AG08396 (cell line): ENCODE data around the gene P2RX7.
"Not testable (repeated sequence)": the region's sequence is repeated elsewhere in the genome, so short reads cannot be mapped to it uniquely, and the experiment has no call there.

ENCODE experiments used
- DNase-seq: peaks from one replicate; pipeline ENCODE4 v3.0.0; 2012; ENCODE audit warnings: low spot score, mixed read lengths

Gene P2RX7

GRCh38 chr12:121208571-121208970 lies 75.9 kb downstream of the P2RX7 start:
- DNase-seq, result not testable (repeated sequence)

DNA sequence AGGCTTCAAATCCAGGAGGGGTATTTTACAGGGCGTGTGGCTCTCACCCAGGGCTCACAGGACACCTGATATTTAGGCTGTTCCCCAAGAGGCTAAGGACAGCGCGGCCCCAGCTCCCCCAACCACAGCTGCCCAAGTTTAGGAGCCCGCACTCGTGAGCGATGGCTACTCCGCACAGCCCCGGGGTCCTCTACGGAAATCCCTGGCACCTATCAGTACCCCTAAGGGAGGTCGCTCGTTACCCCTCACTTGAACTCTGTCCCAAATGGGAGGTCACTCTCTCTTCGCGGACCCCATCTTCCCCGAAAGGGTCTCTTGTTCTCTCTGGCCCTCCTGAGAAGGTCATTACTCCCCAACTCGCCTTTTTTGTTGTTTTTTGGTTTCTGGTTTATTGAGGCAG lies 76.5 kb downstream of the P2RX7 start:
- DNase-seq, result no peak

- peak; percentile 87 for DNase-seq
Measured at GRCh38 chr12:121209624-121210572, 77.2 kb downstream of the P2RX7 start, which contains the start of gene P2RX4. Gene P2RX4 (plus strand): TSS chr12:121210129. CDS start chr12:121210165, 36 bp downstream.

- DNase-seq, result no peak
Measured at GRCh38 chr12:121212875-121213274, 80.2 kb downstream of the P2RX7 start.

DNA sequence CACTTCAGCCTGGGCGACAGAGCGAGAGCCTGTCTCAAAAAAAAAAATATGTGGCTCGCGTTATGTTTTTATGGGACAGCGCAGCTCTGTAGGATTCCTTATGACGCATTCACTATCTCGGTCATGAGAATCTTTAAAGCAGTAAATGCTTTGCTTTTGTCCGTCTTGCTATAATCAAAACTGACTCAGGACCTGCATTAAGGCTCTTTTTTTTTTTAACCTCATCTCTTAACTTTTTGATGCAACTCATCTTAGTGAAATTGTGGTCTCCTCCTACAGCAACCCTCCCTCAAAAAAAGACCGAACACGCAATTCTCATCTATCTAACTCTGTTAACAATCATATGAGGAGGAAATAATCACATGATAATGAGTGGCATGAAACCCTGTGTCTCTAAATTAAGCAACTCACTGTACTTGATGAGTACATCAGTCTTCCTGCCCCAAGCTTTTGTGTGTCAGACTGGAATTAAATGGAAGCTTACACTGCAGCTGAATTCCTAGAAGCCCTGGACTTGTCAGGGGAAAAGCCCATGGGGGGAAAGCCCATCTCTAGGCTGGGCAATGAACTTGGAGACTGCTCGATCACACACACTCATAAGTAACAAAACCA lies 81.6 kb downstream of the P2RX7 start:
- no peak for DNase-seq

DNA sequence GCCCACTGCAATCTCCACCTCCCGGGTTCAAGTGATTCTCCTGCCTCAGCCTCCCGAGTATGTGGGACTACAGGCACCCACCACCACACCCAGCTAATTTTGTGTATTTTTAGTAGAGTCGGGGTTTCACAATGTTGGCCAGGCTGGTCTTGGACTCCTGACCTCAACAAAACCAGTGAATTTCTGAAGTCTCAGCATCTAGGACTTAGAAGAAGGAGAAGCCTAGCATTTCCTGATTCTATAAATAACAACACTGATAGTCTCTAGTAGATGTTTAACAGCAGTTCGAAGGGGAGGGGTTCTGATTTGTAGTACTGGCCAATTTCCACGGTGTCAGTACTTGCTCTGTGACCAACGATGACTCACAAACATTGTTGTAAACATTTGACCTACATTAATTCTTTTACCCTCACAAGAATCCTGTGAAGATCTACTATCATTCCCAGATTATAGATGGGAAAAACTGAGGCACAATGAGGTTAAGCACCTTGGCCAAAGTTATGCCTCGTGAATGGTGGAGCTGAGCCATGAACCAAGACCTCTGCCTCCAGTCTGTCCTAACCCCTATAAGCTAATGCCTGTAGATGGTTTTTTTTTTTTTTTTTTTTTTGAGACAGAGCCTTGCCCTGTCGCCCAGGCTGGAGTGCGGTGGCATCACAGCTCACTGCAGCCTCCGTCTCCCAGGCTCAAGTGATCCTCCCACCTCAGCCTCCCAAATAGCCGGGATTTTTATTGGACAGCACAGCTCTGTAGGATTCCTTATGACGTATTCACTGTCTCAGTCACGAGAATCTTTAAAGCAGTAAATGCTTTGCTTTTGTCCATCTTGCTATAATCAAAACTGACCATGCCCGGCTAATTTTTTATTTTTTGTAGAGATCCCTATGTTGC lies 82.4 kb downstream of the P2RX7 start:
- peak; percentile 87 for DNase-seq

DNA sequence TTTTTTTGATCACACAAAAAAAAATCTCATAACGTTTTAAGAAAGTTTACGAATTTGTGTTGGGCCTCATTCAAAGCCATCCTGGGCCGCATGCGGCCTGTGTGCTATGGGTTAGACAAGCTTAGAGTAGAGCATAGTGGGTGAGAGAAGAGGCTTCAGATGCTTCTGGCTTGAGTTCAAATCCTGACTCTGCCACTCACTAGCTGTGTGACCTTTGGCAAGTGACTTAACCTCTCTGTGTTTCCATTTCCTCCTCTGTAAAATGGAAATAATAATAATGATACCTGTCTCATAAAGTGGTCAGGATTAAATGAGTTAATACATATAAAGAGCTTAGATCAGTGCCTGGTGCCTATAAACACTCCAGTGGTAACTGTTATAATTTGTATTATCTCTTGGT lies 83.4 kb downstream of the P2RX7 start:
- no peak for DNase-seq

GRCh38 chr12:121217063-121217462 lies 84.4 kb downstream of the P2RX7 start:
- DNase-seq, result no peak

DNA sequence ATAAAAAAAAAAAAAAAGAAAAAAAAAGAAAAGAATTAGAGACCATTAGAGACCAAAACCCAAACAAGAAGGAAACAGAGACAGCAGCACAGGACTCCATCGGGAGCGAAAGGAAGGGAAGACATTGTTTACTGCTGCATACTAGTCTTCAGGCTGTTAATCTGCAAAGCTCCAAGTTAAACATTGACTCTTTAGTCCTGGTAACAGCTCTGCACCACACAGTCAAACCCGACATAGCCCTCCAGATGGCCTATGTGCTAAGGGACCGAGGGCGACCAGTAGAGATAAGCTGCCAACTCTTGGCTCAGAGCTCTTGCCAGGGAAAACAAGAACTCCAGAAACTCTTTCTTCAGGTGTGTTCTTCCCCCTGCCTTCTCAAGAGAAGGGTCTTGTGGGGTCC lies 85.1 kb downstream of the P2RX7 start:
- no peak for DNase-seq

DNA sequence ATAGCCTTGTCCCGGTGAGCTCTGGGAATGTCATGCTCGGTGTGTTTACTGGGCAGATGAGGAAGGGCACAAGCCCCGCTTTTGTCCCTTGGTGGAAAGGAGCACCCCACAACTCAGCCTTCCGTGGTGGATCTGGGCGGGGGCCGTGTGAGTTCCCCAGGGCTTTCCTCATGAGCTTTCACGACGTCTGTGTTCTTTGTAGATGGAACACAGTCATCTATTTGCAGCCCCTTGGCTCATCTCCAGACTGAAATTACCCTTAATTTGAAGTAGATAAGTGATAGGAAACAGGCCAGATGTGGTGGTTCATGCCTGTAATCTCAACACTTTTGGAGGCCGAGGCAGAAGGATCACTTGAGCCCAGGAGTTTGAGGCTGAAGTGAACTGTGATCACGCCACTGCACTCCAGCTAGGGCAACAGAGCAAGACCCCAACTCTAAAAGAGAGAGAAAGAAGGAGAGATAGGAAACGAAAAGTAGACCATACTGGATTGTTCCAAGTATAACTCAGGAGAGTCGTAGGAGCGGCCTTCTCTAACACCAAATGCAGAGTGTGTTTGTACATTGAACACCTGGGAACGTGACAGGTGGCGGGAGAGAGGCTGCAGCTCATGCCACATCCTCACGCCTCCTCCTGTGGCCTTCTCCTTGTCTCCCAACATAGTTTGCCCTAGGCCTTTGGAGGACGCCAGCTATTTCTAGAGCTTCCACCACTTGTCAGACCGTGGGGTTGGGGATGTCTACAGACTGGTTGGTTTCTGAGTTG lies 86.1 kb downstream of the P2RX7 start:
- DNase-seq, result no peak

GRCh38 chr12:121219353-121219986 lies 86.8 kb downstream of the P2RX7 start:
- DNase-seq, result no peak

GRCh38 chr12:121222847-121223246 lies 90.2 kb downstream of the P2RX7 start:
- DNase-seq, result no peak

GRCh38 chr12:121223292-121224285 lies 90.9 kb downstream of the P2RX7 start:
- no peak for DNase-seq

DNA sequence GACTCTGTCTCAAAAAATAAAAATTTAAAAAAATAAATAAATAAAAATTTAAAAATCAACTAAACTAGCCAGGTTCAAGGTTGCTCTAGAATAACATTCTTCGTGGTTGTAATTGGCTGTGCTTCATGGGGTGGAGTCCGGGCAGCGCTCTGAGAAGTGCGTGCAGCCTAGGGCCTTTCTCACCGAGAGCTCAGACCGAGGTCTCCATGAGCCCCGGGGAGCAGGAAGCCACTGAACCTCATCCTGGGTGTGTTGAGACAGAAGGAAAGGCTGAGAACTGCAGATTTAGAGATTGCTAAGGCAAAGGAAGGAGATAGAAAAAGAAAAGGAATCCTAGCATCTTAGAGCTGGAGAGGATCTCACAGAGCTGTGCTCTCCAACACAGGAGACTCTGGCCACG lies 91.9 kb downstream of the P2RX7 start:
- no peak for DNase-seq

GRCh38 chr12:121226399-121226798 lies 93.7 kb downstream of the P2RX7 start:
- no peak for DNase-seq

DNA sequence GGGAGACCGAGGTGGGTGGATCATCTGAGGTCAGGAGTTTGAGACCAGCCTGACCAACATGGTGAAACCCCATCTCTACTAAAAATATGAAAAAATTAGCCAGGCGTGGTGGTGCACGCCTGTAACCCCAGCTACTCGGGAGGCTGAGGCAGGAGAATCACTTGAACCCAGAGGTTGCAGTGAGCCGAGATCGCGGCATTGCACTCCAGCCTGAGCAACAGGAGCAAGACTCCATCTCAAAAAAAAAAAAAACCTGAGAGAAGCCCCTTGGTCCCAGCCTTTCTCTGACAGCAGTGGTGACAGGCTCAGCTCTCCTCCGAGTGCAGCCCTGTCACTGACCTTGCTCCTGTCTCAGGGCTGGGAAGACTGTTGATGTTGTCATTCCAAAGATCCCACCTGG lies 94.2 kb downstream of the P2RX7 start:
- DNase-seq, result not testable (repeated sequence)

DNA sequence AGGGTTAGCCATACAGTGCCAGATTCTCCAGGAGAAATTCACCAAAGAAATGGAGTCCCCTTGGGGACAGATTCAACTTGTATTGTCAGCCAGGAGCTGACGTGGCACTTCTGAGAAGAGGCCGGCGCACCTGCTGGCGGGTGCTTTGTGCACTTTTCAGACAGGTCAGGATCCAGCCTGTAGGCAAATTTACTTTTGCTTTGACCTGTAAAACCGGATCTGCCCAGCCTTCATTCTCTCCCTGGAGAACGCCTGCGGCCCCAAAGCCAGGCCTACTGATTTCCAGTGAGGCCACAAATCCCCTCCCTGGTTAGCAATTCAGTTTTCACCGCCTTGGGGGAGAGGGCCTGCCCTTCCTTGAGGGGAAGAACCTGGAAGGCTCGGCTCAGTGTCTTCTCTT lies 94.6 kb downstream of the P2RX7 start:
- no peak for DNase-seq

DNA sequence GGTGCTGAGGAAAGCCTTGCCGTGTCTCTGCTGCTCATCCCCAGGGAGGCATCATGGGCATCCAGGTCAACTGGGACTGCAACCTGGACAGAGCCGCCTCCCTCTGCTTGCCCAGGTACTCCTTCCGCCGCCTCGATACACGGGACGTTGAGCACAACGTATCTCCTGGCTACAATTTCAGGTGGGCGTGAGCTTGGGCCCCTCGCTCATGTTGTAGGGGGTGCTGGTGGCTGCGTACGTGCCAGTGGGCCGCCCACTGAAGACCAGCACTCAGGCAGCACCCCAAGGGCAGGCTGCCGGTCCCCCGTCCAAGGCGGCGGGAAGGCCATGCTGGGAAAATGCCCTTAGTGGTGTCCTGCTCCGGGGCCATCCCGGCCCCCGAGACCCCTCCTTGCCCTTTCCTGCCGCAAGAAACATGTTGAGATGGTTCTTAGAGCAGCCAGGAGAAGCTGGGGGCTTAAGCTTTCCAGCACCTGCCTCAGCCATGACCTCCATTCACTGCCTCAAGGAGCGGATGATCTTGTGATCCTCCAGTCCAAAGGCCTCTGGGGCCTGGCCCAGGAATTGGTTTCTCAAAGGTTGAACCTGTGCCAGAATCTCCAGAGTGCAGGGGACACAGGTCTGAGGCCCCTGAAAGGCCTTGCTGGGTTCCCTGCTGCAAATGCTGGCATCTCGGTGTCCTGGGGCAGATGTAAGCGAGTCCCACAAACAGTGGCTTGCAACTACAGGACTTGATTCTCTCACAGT lies 96.4 kb downstream of the P2RX7 start:
- no peak for DNase-seq
